ENCODE data around the gene DISP3.
"Not testable (repeated sequence)": the region's sequence is repeated elsewhere in the genome, so short reads cannot be mapped to it uniquely, and the experiment has no call there.

DISP3 gene

GRCh38 chr1:11575553-11575952 lies 96.6 kb downstream of the DISP3 start:
- no peak for DNase-seq (ENCODE audit: low read depth in 2 of 2)

- DNase-seq (ENCODE audit: low read depth in 2 of 2), result no peak
Measured at GRCh38 chr1:11576109-11576875, 97.3 kb downstream of the DISP3 start.

GRCh38 chr1:11578004-11578403 lies 99.0 kb downstream of the DISP3 start:
- no peak for DNase-seq (ENCODE audit: low read depth in 2 of 2)

GRCh38 chr1:11579506-11579905 lies 100.6 kb downstream of the DISP3 start:
- DNase-seq (ENCODE audit: low read depth in 2 of 2), result no peak

GRCh38 chr1:11580049-11580448 lies 101.1 kb downstream of the DISP3 start:
- not testable (repeated sequence) for DNase-seq (ENCODE audit: low read depth in 2 of 2)

GRCh38 chr1:11581445-11581991 lies 102.6 kb downstream of the DISP3 start:
- DNase-seq (ENCODE audit: low read depth in 2 of 2), result no peak

- no peak for DNase-seq (ENCODE audit: low read depth in 2 of 2)
Measured at GRCh38 chr1:11585389-11585788, 106.4 kb downstream of the DISP3 start.

Data from fibroblast of skin of left quadriceps (primary cell).